NOMO-1 (cell line): ENCODE data around the gene ACTN1.

Experiments
- DNase-seq, 2 experiments: peaks; one replicate each; lab custom pipeline; 2025; ENCODE audit not compliant: unreplicated experiment in 2 of 2; lab: John Stamatoyannopoulos, UW

Gene ACTN1

DNA sequence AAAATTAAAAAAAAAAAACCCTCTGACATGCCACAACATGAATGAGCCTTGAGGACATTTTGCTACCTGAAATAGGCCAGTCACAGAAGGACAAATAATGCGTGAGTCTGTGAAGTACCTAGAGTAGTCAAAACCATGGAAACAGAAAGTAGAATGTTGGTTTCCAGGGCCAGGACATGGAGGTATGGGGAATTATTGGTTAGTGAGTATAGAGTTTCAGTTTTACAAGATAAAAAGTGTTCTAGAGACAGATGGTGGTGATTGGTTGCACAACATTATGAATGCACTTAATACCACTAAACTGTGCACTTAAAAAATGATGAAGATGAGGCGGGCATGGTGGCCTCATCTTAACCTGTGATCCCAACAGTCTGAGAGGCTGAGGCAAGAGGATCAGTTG lies 138.6 kb downstream of the ACTN1 start:
- DNase-seq = no peak

GRCh38 chr14:68836082-68836481 lies 143.0 kb downstream of the ACTN1 start:
- DNase-seq = no peak

- peak in 1 of 2 experiments; percentile 44 for DNase-seq
Observed at GRCh38 chr14:68834816-68835215, 144.3 kb downstream of the ACTN1 start.

- DNase-seq = no peak
Observed at GRCh38 chr14:68828698-68829097, 150.4 kb downstream of the ACTN1 start.

DNA sequence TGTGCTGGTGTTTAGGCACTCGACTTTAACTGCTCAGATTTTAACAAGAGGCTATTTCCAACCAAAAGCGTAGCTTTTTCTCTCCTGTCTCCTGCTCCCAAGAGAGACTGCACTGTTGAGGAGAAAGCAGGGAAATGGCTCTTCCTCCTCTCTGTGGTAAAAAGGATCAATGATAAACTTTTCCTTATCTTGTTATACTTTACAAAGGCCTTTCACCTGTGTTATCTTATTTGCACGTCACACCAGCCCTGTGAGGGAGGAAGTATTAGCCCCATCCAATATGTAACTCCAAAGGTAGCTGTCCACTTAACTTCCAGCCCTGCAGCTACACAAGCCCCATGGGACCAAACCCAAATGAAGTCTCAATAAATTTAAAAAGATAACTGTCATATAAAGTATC lies 153.4 kb downstream of the ACTN1 start:
- DNase-seq = no peak

- DNase-seq = peak; percentile 17 to 39
Observed at GRCh38 chr14:68824517-68825347, 154.4 kb downstream of the ACTN1 start.

GRCh38 chr14:68824207-68824516 lies 154.9 kb downstream of the ACTN1 start:
- no peak for DNase-seq
